Measurements from ENCODE around the gene PRKCH. TPM values are rescaled to one million over a fixed set of nuclear protein-coding genes. Genes with fewer than 3 reads are reported as not detected.
A peak's percentile ranks its signal among the peaks of the same experiment; 100 is the strongest.

The PRKCH gene
- total RNA-seq, 1 donor from 2014 or later: 9.0 TPM

DNA sequence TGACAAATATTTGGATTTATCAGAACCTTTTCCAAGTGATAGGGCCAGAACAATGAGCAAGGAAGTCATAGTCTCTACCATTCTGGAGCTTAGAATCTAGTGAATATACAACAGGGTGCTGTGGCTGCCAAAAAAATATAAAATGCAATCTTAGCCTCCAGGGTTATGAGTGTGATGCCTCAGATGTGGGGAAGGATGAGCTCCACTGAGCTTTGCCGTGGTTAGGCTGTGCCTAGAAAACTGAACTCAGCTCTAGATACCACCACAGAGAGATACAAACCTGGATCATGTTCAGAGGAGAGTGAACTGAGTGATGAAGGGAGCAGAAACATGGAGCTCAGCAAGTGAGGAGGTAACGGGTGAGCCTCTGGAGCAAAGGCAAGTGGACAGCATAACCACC lies 235.9 kb downstream of the PRKCH start:
- H3K27me3 Mint-ChIP-seq (ENCODE audit: low read depth): no peaks in the 10 kb centered on the region
- H3K4me1 Mint-ChIP-seq: peaks cover 25% of the 10 kb centered on the region
- H3K4me3 Mint-ChIP-seq: no peak overlapping the region
- TF ChIP-seq, protein P1, sequence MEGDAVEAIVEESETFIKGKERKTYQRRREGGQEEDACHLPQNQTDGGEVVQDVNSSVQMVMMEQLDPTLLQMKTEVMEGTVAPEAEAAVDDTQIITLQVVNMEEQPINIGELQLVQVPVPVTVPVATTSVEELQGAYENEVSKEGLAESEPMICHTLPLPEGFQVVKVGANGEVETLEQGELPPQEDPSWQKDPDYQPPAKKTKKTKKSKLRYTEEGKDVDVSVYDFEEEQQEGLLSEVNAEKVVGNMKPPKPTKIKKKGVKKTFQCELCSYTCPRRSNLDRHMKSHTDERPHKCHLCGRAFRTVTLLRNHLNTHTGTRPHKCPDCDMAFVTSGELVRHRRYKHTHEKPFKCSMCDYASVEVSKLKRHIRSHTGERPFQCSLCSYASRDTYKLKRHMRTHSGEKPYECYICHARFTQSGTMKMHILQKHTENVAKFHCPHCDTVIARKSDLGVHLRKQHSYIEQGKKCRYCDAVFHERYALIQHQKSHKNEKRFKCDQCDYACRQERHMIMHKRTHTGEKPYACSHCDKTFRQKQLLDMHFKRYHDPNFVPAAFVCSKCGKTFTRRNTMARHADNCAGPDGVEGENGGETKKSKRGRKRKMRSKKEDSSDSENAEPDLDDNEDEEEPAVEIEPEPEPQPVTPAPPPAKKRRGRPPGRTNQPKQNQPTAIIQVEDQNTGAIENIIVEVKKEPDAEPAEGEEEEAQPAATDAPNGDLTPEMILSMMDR (IDR thresholded peaks at IDR 0.05; ENCODE audit: unreplicated experiment): no peak
- no peak for DNase-seq (ENCODE audit: low spot score in 2 of 2, unreplicated experiment in 2 of 2)
- no peak overlapping the region for H3K27ac Mint-ChIP-seq
- H3K36me3 Mint-ChIP-seq: no peaks in the 10 kb centered on the region
- no peaks in the 10 kb centered on the region for H3K9me3 Mint-ChIP-seq

DNA sequence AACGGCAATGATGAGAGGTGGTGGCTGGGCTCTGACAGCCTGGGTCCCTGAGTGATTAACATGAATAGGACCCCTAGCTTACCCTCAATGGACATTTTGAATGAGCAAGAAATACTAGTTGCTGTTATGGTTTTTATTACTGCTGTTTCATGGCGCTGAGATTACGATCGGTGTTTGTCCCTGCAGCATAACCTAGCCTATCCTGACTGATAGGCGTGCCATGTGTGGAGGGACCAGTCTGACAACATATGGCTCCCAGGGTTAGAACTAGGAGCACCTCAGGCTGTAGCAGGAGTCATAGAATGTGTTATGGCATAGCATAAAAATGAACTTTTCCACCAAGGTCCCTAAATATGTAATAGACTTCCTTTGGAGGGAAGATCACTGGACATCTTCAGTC lies 236.5 kb downstream of the PRKCH start:
- no peaks in the 10 kb centered on the region for H3K9me3 Mint-ChIP-seq
- H3K36me3 Mint-ChIP-seq: no peaks in the 10 kb centered on the region
- peaks cover 29% of the 10 kb centered on the region for H3K4me1 Mint-ChIP-seq
- TF ChIP-seq, protein P1 (IDR thresholded peaks at IDR 0.05; ENCODE audit: unreplicated experiment): no peak
- H3K4me3 Mint-ChIP-seq: no peak overlapping the region
- no peak for DNase-seq (ENCODE audit: low spot score in 2 of 2, unreplicated experiment in 2 of 2)
- no peaks in the 10 kb centered on the region for H3K27me3 Mint-ChIP-seq (ENCODE audit: low read depth)
- H3K27ac Mint-ChIP-seq: no peak overlapping the region

DNA sequence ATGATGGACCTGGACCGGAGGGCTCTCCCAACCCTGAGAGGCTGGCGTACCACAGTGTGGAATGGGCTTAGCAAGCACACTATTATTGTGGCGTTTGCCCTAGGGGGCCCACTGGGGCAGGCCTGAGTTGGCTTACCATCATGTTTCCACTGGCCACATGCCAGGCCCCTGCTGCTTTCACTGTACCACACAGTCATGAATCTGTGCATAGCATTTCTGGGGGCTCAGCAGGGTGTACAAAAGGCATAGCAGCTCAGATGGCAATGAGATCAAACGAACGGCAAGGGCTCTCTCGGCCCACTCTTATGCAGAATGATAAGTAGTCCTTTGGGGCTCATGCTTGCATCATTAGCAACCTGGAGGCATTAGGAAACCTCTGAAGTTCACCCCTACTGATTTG lies 236.9 kb downstream of the PRKCH start:
- TF ChIP-seq, protein P1 (IDR thresholded peaks at IDR 0.05; ENCODE audit: unreplicated experiment): no peak
- DNase-seq (ENCODE audit: low spot score in 2 of 2, unreplicated experiment in 2 of 2): no peak
- H3K27ac Mint-ChIP-seq: no peak overlapping the region
- H3K9me3 Mint-ChIP-seq: no peaks in the 10 kb centered on the region
- H3K36me3 Mint-ChIP-seq: no peaks in the 10 kb centered on the region
- H3K4me3 Mint-ChIP-seq: no peak overlapping the region
- H3K4me1 Mint-ChIP-seq: peaks cover 29% of the 10 kb centered on the region
- no peaks in the 10 kb centered on the region for H3K27me3 Mint-ChIP-seq (ENCODE audit: low read depth)

DNA sequence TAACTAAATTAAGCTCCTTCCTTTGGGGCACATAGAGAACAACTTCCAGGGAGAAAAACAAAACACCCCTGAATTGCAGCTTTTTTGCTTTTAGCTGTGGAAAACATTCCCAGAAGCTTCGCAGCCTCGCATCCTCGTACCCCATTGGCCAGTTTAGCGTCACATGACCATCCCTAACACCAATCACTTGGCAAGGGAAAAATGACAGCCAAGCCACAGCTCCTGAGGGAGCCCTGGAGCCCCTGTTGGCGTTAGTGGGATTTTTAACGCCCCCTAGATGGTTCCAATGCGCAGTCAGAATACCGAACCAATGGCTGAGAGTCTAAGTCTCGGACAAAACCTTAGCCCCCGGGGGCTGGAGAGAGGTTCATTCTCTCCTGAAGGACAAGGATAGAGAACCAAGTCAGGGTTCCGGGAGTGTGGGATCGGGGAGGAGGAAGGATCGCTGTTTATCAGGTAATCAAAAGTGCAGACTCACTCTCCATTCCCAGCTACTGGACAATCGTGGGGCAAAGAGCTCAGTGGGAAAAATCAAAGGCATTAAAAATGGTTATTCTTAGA lies 238.3 kb downstream of the PRKCH start:
- no peaks in the 10 kb centered on the region for H3K36me3 Mint-ChIP-seq
- TF ChIP-seq, protein P1 (IDR thresholded peaks at IDR 0.05; ENCODE audit: unreplicated experiment): no peak
- H3K4me3 Mint-ChIP-seq: no peak overlapping the region
- DNase-seq (ENCODE audit: low spot score in 2 of 2, unreplicated experiment in 2 of 2): no peak
- peak overlapping the region; percentile 23 for H3K27ac Mint-ChIP-seq
- no peaks in the 10 kb centered on the region for H3K27me3 Mint-ChIP-seq (ENCODE audit: low read depth)
- H3K4me1 Mint-ChIP-seq: peaks cover 37% of the 10 kb centered on the region
- no peaks in the 10 kb centered on the region for H3K9me3 Mint-ChIP-seq

DNA sequence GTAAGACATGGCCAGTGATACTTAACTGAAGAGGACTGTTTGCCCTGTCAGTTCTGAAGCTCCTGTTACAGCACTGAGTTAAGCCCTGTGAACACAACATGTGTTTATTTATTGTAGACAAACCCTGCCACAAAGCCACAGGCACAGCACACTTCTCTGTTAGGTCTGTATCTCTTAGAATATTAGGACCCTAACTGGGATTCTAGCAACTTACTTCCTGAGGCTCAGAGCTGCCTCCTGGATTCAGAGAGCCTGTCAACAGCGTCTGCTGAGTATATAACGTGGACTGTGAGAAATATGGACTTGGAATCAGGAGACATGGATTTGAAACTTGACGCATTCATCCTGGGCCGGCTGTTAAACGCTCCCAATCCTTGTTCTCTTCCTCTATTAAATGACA lies 238.9 kb downstream of the PRKCH start:
- Mint-ChIP-seq H3K4me3 (no peak overlapping the region), H3K36me3 (no peaks in the 10 kb centered on the region), H3K9me3 (no peaks in the 10 kb centered on the region), H3K4me1 (peaks cover 39% of the 10 kb centered on the region), H3K27ac (peak overlapping the region; percentile 23), H3K27me3 (ENCODE audit: low read depth) (no peaks in the 10 kb centered on the region)
- TF ChIP-seq, protein P1 (IDR thresholded peaks at IDR 0.05; ENCODE audit: unreplicated experiment): no peak
- DNase-seq (ENCODE audit: low spot score in 2 of 2, unreplicated experiment in 2 of 2): no peak

DNA sequence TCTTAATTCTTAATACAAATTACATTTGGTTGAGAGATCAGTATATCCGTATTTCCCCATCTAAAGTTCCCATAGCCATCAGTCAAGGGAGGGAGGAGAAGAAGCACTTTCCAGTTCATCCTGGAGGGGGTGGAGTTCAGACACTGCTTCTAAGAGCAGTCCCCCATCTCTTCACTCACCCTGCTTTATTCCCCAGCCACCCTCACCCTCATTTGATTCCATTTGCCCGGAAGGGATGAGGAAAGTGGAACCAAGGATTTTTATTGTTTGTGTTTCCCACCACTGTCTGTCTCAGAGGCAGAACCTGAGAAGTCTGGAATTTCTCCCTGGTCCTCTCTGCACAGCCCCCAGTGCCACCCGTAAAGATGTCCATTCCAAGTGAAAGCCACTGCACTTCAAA lies 239.7 kb downstream of the PRKCH start:
- H3K36me3 Mint-ChIP-seq: no peaks in the 10 kb centered on the region
- H3K9me3 Mint-ChIP-seq: peaks cover 3% of the 10 kb centered on the region
- no peak for DNase-seq (ENCODE audit: low spot score in 2 of 2, unreplicated experiment in 2 of 2)
- TF ChIP-seq, protein P1 (IDR thresholded peaks at IDR 0.05; ENCODE audit: unreplicated experiment): no peak
- H3K27ac Mint-ChIP-seq: peak overlapping the region; percentile 23
- no peaks in the 10 kb centered on the region for H3K27me3 Mint-ChIP-seq (ENCODE audit: low read depth)
- H3K4me1 Mint-ChIP-seq: peaks cover 39% of the 10 kb centered on the region
- H3K4me3 Mint-ChIP-seq: no peak overlapping the region
